ENCODE data around the gene MSH6.

MSH6 gene

DNA sequence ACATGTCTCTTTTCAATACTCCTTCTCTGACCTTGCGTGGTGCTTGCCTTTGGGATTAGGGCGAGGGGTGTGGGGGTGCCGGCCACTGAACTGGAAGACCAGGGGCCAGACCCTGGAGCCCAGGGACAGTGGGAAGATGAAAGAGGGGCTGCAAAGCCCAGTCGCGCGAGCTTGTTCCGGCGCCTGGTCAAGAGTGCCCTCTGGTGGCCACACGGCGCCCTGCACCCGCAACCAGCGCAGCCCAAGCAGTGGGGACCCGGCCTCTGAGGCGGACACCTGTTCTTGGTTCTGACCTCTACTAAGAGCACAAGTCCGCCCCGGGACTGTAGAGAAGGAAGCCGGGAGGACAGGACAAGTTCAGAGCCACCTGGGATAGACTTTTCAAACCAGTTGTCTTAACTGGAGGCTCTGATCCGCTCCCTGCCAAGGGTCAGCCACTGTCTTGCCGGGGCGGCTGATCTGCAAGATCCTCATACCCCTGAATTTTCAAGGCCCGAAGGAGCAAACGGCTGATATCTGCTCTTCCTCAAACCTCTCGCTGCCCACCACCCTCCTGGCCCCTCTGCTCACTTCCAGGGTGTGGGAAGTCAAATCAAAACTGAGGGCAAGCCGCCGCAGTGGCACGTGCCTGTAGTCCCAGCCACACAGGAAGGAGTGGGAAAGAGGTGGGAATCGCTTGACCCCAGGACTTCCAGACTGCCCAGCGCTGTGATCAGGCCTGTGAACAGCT lies 14.9 kb upstream of the MSH6 start:
- Histone ChIP-seq H3K27ac (ENCODE audit: low read length) (no peak overlapping the region), H3K36me3 (ENCODE audit: control insufficient read depth, low read depth, low read length) (no peaks in the 10 kb centered on the region), H3K4me1 (ENCODE audit: control insufficient read depth, low read depth, low read length) (no peaks in the 10 kb centered on the region), H3K4me3 (ENCODE audit: low read length) (no peak overlapping the region), H3K9ac (ENCODE audit: low read length) (no peak overlapping the region), H3K9me3 (ENCODE audit: control insufficient read depth, low read depth, low read length) (no peaks in the 10 kb centered on the region), H3K27me3 (ENCODE audit: control insufficient read depth, insufficient read depth, low read length) (no peaks in the 10 kb centered on the region)

DNA sequence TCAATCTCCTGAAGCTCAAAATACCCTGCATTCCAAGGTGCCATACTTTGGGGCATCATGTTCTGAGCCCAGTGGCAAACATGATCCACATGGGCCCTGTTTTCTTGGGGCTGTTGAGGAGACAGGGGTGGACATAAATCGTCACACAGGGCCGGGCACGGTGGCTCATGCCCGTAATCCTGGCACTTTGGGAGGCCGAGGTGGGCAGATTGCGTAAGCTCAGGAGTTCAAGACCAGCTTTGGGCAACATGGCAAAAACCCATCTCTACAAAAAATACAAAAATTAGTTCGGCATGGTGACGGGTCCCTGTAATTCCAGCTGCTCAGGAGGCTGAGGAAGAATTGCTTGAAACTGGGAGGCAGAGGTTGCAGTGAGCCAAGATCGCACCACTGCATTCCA lies 13.6 kb upstream of the MSH6 start:
- Histone ChIP-seq H3K36me3 (ENCODE audit: control insufficient read depth, low read depth, low read length) (no peaks in the 10 kb centered on the region), H3K27me3 (ENCODE audit: control insufficient read depth, insufficient read depth, low read length) (no peaks in the 10 kb centered on the region), H3K4me3 (ENCODE audit: low read length) (no peak overlapping the region), H3K4me1 (ENCODE audit: control insufficient read depth, low read depth, low read length) (no peaks in the 10 kb centered on the region), H3K9ac (ENCODE audit: low read length) (no peak overlapping the region), H3K27ac (ENCODE audit: low read length) (no peak overlapping the region), H3K9me3 (ENCODE audit: control insufficient read depth, low read depth, low read length) (no peaks in the 10 kb centered on the region)

DNA sequence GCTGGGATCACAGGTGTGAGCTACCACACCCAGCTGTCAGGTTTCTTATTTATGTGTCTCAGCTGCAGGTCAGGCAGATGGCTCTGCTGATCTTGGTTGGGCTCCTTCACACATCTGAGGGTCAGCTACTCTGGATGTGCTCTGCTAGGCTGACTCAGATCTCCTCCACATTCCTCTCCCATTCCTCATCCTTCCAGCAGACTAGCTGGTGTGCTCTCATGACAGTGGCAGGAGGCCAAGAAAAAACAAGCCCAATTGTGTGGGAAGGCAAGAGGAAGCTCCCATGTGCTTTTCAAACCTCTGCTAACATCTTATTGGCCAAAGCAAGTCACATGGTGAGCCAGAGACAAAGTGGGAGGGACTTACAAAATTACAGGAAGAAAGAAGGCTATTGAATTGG lies 11.7 kb upstream of the MSH6 start:
- H3K9me3 ChIP-seq (ENCODE audit: control insufficient read depth, low read depth, low read length): no peaks in the 10 kb centered on the region
- H3K4me1 ChIP-seq (ENCODE audit: control insufficient read depth, low read depth, low read length): no peaks in the 10 kb centered on the region
- H3K27me3 ChIP-seq (ENCODE audit: control insufficient read depth, insufficient read depth, low read length): no peaks in the 10 kb centered on the region
- H3K4me3 ChIP-seq (ENCODE audit: low read length): no peak overlapping the region
- H3K27ac ChIP-seq (ENCODE audit: low read length): no peak overlapping the region
- no peaks in the 10 kb centered on the region for H3K36me3 ChIP-seq (ENCODE audit: control insufficient read depth, low read depth, low read length)
- H3K9ac ChIP-seq (ENCODE audit: low read length): no peak overlapping the region

GRCh38 chr2:47772343-47772742 lies 10.6 kb upstream of the MSH6 start:
- Histone ChIP-seq H3K36me3 (ENCODE audit: control insufficient read depth, low read depth, low read length) (no peaks in the 10 kb centered on the region), H3K27me3 (ENCODE audit: control insufficient read depth, insufficient read depth, low read length) (no peaks in the 10 kb centered on the region), H3K4me3 (ENCODE audit: low read length) (no peak overlapping the region), H3K4me1 (ENCODE audit: control insufficient read depth, low read depth, low read length) (no peaks in the 10 kb centered on the region), H3K9ac (ENCODE audit: low read length) (no peak overlapping the region), H3K9me3 (ENCODE audit: control insufficient read depth, low read depth, low read length) (no peaks in the 10 kb centered on the region), H3K27ac (ENCODE audit: low read length) (no peak overlapping the region)

GRCh38 chr2:47774567-47774966 lies 8.4 kb upstream of the MSH6 start:
- Histone ChIP-seq H3K36me3 (ENCODE audit: control insufficient read depth, low read depth, low read length) (no peaks in the 10 kb centered on the region), H3K4me1 (ENCODE audit: control insufficient read depth, low read depth, low read length) (no peaks in the 10 kb centered on the region), H3K9me3 (ENCODE audit: control insufficient read depth, low read depth, low read length) (no peaks in the 10 kb centered on the region), H3K4me3 (ENCODE audit: low read length) (no peak overlapping the region), H3K27ac (ENCODE audit: low read length) (no peak overlapping the region), H3K9ac (ENCODE audit: low read length) (no peak overlapping the region), H3K27me3 (ENCODE audit: control insufficient read depth, insufficient read depth, low read length) (no peaks in the 10 kb centered on the region)

DNA sequence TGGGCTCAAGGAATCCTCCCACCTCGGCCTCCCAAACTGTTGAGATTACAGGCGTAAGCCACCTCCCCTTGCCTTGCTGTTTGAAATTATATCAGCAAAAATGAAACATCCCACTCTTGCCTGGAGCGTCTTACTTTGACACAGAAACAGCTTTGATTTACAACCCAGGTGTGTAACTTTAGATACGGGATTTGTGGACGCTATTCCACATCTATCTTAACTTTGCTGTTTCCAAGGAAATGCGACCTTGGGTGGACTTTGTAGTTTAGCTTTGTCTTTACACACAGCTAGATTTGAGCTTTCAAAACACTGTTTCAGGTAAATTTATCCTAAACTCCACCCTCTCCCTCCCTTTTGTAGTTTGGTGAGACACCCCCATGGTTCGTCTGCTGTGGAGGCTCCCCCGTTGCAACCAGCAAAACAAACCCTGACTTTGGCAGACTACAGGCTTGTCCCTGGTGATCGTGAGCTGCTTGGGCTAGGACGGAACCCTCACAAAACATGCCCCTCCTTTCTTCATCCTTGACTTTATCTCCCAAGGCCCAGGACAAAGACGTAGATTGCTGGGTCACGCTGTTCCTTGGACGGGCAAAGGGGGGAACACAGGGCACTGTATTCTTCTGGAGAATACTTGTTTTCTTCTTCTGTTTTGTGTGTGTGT lies 5.5 kb upstream of the MSH6 start:
- no peak overlapping the region for H3K9ac ChIP-seq (ENCODE audit: low read length)
- peaks cover 2% of the 10 kb centered on the region for H3K4me1 ChIP-seq (ENCODE audit: control insufficient read depth, low read depth, low read length)
- H3K27me3 ChIP-seq (ENCODE audit: control insufficient read depth, insufficient read depth, low read length): no peaks in the 10 kb centered on the region
- H3K36me3 ChIP-seq (ENCODE audit: control insufficient read depth, low read depth, low read length): no peaks in the 10 kb centered on the region
- no peaks in the 10 kb centered on the region for H3K9me3 ChIP-seq (ENCODE audit: control insufficient read depth, low read depth, low read length)
- no peak overlapping the region for H3K4me3 ChIP-seq (ENCODE audit: low read length)
- H3K27ac ChIP-seq (ENCODE audit: low read length): no peak overlapping the region

DNA sequence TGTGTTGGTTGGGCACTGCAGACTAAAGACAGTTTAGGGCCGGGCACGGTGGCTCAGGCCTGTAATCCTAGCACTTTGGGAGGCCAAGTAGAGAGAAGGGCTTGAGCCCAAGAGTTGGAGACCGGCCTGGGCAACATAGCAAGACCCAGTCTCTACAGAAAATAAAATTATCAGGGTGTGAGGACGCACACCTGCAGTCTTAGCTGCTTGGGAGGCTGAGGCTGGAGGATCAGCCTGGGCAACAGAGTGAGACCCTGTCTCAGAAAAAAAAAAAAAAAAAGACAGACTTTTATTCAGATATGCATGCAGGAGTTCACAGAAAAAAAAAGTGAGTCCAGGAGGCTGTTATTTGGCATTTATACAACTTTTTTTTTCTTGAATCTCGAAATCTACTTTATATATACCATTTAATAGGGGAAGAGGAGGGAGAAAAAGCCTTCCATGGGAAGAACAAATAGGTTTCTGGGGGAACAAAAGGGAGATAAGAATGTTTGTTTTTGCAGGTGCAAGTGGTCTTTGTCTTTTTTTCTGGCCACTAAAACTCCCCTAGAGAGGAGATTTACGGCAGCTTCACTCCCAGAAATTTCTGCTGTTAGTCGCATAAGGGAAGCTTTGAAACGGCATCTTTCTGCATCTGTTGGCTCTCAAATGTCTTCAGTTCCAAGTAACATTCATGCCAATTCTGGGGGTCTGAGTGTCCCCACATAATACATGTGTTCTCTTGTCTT lies 4.1 kb upstream of the MSH6 start:
- Histone ChIP-seq H3K9ac (ENCODE audit: low read length) (no peak overlapping the region), H3K4me1 (ENCODE audit: control insufficient read depth, low read depth, low read length) (peaks cover 3% of the 10 kb centered on the region), H3K36me3 (ENCODE audit: control insufficient read depth, low read depth, low read length) (no peaks in the 10 kb centered on the region), H3K27me3 (ENCODE audit: control insufficient read depth, insufficient read depth, low read length) (no peaks in the 10 kb centered on the region), H3K27ac (ENCODE audit: low read length) (no peak overlapping the region), H3K4me3 (ENCODE audit: low read length) (no peak overlapping the region), H3K9me3 (ENCODE audit: control insufficient read depth, low read depth, low read length) (no peaks in the 10 kb centered on the region)

DNA sequence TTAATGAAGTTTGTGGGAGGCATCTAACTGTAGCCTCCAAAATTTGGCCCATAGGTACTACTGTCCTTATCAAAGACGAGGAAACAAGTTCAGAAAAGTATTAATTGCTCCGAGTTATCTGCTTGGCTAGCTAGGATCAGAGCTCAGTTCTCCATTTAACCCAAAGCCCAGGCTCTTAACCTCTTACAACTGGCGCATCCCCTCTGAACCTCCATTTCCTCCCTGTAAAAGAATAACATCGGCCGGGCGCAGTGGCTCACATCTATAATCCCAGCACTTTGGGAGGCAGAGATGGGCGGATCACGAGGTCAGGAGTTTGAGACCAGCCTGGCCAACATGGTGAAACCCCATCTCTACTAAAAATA lies 3.5 kb upstream of the MSH6 start:
- H3K27ac ChIP-seq (ENCODE audit: low read length): no peak overlapping the region
- H3K4me1 ChIP-seq (ENCODE audit: control insufficient read depth, low read depth, low read length): peaks cover 3% of the 10 kb centered on the region
- no peaks in the 10 kb centered on the region for H3K36me3 ChIP-seq (ENCODE audit: control insufficient read depth, low read depth, low read length)
- no peak overlapping the region for H3K9ac ChIP-seq (ENCODE audit: low read length)
- no peak overlapping the region for H3K4me3 ChIP-seq (ENCODE audit: low read length)
- no peaks in the 10 kb centered on the region for H3K27me3 ChIP-seq (ENCODE audit: control insufficient read depth, insufficient read depth, low read length)
- H3K9me3 ChIP-seq (ENCODE audit: control insufficient read depth, low read depth, low read length): no peaks in the 10 kb centered on the region

DNA sequence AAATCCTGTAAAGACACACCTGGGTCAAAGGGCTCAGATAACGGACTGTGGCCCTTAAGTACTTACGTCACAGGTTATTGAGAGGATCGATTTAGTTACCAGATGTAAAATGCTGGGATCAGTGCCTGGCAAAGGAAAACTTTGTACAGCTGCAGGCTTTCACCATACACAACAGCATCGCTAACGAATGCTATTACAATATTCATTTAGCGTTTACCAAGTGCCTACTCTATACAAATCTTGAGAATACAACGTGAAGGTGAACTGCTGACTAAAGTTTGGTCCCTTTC lies 619 bp upstream of the MSH6 start:
- H3K4me1 ChIP-seq (ENCODE audit: control insufficient read depth, low read depth, low read length): peaks cover 3% of the 10 kb centered on the region

DNA sequence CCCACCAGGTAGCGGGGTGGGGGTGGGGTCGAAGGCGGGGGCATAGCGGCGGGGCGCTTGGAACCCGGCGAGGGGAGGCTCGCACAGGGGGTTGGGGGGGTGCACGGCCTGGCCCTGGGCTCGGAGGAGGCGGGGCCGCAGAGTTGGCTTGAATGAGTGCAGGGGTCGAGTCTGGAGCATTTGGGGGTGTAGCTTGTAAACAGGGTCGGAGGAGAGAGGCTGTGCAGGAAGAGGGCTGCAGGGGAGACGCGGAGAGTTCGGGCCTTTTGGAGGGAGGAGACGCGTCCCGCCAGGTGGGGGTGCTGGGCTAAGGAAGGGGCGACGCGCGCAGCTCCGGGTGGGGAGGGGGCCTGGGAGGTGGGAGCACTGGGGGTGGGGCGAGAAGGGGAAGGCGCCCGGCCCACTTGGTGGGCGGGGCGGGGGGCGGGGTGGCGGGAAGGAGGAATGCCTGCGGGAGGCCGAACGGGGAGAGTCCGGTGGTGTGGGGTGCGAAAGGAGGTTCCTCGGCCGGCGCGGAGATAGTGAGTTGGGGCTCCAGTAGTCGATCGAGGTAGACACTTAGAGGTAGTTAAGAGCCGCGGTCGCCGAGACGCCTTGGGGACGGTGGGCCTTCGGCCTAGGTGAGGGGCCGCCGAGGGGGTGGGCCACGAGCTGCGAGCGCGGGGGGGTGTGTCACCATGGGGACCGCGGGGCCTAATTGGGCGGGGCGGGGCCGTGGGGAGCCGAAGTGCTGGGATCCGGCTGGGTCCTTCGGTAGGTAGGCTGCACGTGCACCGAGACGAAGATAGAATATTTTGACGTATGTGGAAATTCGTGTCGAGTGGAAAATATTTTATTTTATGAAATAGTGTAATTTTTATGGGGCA lies 774 bp downstream of the MSH6 start:
- H3K36me3 ChIP-seq (ENCODE audit: control insufficient read depth, low read depth, low read length): peaks cover 2% of the 10 kb centered on the region
- H3K9me3 ChIP-seq (ENCODE audit: control insufficient read depth, low read depth, low read length): no peaks in the 10 kb centered on the region
- no peaks in the 10 kb centered on the region for H3K27me3 ChIP-seq (ENCODE audit: control insufficient read depth, insufficient read depth, low read length)
- H3K9ac ChIP-seq (ENCODE audit: low read length): peak overlapping the region; percentile 95
- peaks cover 3% of the 10 kb centered on the region for H3K4me1 ChIP-seq (ENCODE audit: control insufficient read depth, low read depth, low read length)
- peak overlapping the region; percentile 93 for H3K4me3 ChIP-seq (ENCODE audit: low read length)
- peak overlapping the region; percentile 95 for H3K27ac ChIP-seq (ENCODE audit: low read length)

More for the DNA sequence above, 619 bp upstream of the MSH6 start:
- H3K9ac ChIP-seq (ENCODE audit: low read length): peak overlapping the region; percentile 72
- no peaks in the 10 kb centered on the region for H3K27me3 ChIP-seq (ENCODE audit: control insufficient read depth, insufficient read depth, low read length)
- no peaks in the 10 kb centered on the region for H3K9me3 ChIP-seq (ENCODE audit: control insufficient read depth, low read depth, low read length)
- H3K4me3 ChIP-seq (ENCODE audit: low read length): peak overlapping the region; percentile 93
- peak overlapping the region; percentile 68 for H3K27ac ChIP-seq (ENCODE audit: low read length)
- no peaks in the 10 kb centered on the region for H3K36me3 ChIP-seq (ENCODE audit: control insufficient read depth, low read depth, low read length)

DNA sequence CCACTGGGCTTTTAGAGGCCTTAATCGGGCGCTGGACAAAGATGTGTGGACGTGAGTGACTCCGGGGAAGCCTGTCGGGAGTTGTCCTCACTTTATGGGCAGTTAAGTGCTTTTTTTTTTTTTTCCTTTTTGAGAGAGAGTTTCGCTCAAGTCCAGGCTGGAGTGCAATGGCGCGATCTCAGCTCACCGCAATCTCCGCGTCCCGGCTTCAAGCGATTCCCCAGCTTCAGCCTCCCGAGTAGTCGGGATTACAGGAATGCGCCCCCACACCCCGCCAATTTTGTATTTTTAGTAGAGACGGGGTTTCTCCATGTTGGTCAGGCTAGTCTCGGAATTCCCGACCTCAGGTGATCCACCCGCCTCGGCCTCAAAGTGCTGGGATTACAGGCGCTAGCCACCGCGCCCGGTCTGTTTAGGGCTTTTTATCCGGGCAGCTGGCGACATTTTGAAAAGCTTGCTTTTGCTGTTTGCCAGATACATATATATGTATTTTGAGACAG lies 1.5 kb downstream of the MSH6 start:
- Histone ChIP-seq H3K9me3 (ENCODE audit: control insufficient read depth, low read depth, low read length) (no peaks in the 10 kb centered on the region), H3K4me1 (ENCODE audit: control insufficient read depth, low read depth, low read length) (peaks cover 3% of the 10 kb centered on the region), H3K27ac (ENCODE audit: low read length) (no peak overlapping the region), H3K4me3 (ENCODE audit: low read length) (peak overlapping the region; percentile 93), H3K36me3 (ENCODE audit: control insufficient read depth, low read depth, low read length) (peaks cover 2% of the 10 kb centered on the region), H3K9ac (ENCODE audit: low read length) (peak overlapping the region; percentile 67), H3K27me3 (ENCODE audit: control insufficient read depth, insufficient read depth, low read length) (no peaks in the 10 kb centered on the region)
